HEK293 (cell line): ENCODE results near the gene PRSS1.
"Not testable (repeated sequence)": the region's sequence is repeated elsewhere in the genome, so short reads cannot be mapped to it uniquely, and the experiment has no call there.

Source experiments
- CTCF ChIA-PET: fragments of 350-600 bp; formaldehyde crosslinking; extraction: SDS; loops from one replicate; lab custom pipeline; 2021; ENCODE audit warnings: antibody characterized with exemption; lab: Yijun Ruan, JAX
- POLR2A ChIA-PET: fragments of 300-600 bp; formaldehyde crosslinking; extraction: SDS; loops from one replicate; lab custom pipeline; 2020; ENCODE audit warnings: antibody characterized with exemption, inconsistent platforms; lab: Yijun Ruan, JAX
- H3K27ac ChIP-seq: fragments of 200-500 bp; sonication (Bioruptor generic); 2 replicates; pipeline ENCODE4 v1.5.1; 2014; ENCODE audit warnings: low read depth, low read length, control low read depth, inconsistent platforms; ENCODE audit errors: extremely low read depth
- H3K36me3 ChIP-seq, 2 experiments: fragments of 200-500 bp in 1 of 2; sonication (Bioruptor generic) in 1 of 2; 1 replicate in 1 of 2; 2 replicates in 1 of 2; pipeline ENCODE4 v1.5.1; 2014 to 2017; ENCODE audit warnings: inconsistent platforms in 2 of 2, low read length in 2 of 2; ENCODE audit not compliant: control insufficient read depth in 2 of 2, insufficient read depth in 1 of 2
- H3K4me1 ChIP-seq: fragments of 200-500 bp; sonication (Bioruptor generic); 2 replicates; pipeline ENCODE4 v1.5.1; 2014; ENCODE audit warnings: mild to moderate bottlenecking, low read length, inconsistent platforms; ENCODE audit not compliant: control insufficient read depth, insufficient read depth
- H3K4me3 ChIP-seq: 2 replicates; pipeline ENCODE4 v1.5.1; 2011; ENCODE audit warnings: low read depth, mild to moderate bottlenecking, control low read depth, low read length, moderate library complexity
- H3K9me3 ChIP-seq: fragments of 200-500 bp; sonication (Bioruptor generic); 2 replicates; pipeline ENCODE4 v1.5.1; 2014; ENCODE audit warnings: low read depth, low read length, inconsistent platforms; ENCODE audit not compliant: control insufficient read depth, insufficient read depth
- BCL11B ChIP-seq: fragments of 450-650 bp; formaldehyde crosslinking; IDR thresholded peaks from 2 replicates; pipeline ENCODE4 v1.5.1; 2016; ENCODE audit warnings: low read depth, missing biosample characterization, missing genetic modification characterization
- MZF1 ChIP-seq: fragments of 450-650 bp; formaldehyde crosslinking; IDR thresholded peaks from 2 replicates; pipeline ENCODE4 v1.5.1; 2017; ENCODE audit warnings: missing biosample characterization, missing genetic modification characterization, borderline replicate concordance
- RBAK ChIP-seq: fragments of 450-650 bp; formaldehyde crosslinking; IDR thresholded peaks from 2 replicates; pipeline ENCODE4 v1.5.1; 2016; ENCODE audit warnings: missing biosample characterization, missing genetic modification characterization
- SP2 ChIP-seq: fragments of 450-650 bp; formaldehyde crosslinking; IDR thresholded peaks from 2 replicates; pipeline ENCODE4 v1.5.1; 2016; ENCODE audit warnings: missing biosample characterization, missing genetic modification characterization
- WT1 ChIP-seq: fragments of 450-650 bp; formaldehyde crosslinking; IDR thresholded peaks from 2 replicates; pipeline ENCODE4 v1.5.1; 2016; ENCODE audit warnings: missing biosample characterization, missing genetic modification characterization
- ZBTB21 ChIP-seq: fragments of 450-650 bp; formaldehyde crosslinking; IDR thresholded peaks from 2 replicates; pipeline ENCODE4 v1.5.1; 2017; ENCODE audit warnings: missing biosample characterization, missing genetic modification characterization
- ZBTB48 ChIP-seq: fragments of 450-650 bp; formaldehyde crosslinking; IDR thresholded peaks from 2 replicates; pipeline ENCODE4 v1.5.1; 2016; ENCODE audit warnings: missing biosample characterization, missing genetic modification characterization
- ZNF157 ChIP-seq: fragments of 450-650 bp; formaldehyde crosslinking; IDR thresholded peaks from 2 replicates; pipeline ENCODE4 v1.5.1; 2016; ENCODE audit warnings: missing biosample characterization, missing genetic modification characterization
- ZNF24 ChIP-seq: fragments of 450-650 bp; formaldehyde crosslinking; IDR thresholded peaks from 2 replicates; pipeline ENCODE4 v1.5.1; 2016; ENCODE audit warnings: missing biosample characterization, missing genetic modification characterization
- ZNF274 ChIP-seq, 2 experiments: fragments of 200-500 bp in 1 of 2; fragments of 450-650 bp in 1 of 2; sonication (Bioruptor generic) in 1 of 2; formaldehyde crosslinking in 1 of 2; IDR thresholded peaks; 2 replicates each; pipeline versions ENCODE4 v1.5.1 to v1.6.1; 2014 to 2016; ENCODE audit warnings: borderline replicate concordance in 1 of 2, inconsistent platforms in 1 of 2, low read length in 1 of 2, missing biosample characterization in 1 of 2, missing genetic modification characterization in 1 of 2
- ZNF37A ChIP-seq: fragments of 450-650 bp; IDR thresholded peaks from 2 replicates; pipeline ENCODE4 v1.5.1; 2018; ENCODE audit warnings: missing biosample characterization, missing genetic modification characterization
- ZNF398 ChIP-seq: fragments of 450-650 bp; formaldehyde crosslinking; IDR thresholded peaks from 2 replicates; pipeline ENCODE4 v1.5.1; 2017; ENCODE audit warnings: missing biosample characterization, missing genetic modification characterization
- ZNF473 ChIP-seq: fragments of 450-650 bp; formaldehyde crosslinking; IDR thresholded peaks from 2 replicates; pipeline ENCODE4 v1.5.1; 2017; ENCODE audit warnings: missing biosample characterization, missing genetic modification characterization
- ZNF660 ChIP-seq: fragments of 450-650 bp; IDR thresholded peaks from 2 replicates; pipeline ENCODE4 v1.5.1; 2018; ENCODE audit warnings: missing biosample characterization, mild to moderate bottlenecking, missing genetic modification characterization
- ZNF792 ChIP-seq: fragments of 450-650 bp; formaldehyde crosslinking; IDR thresholded peaks from 2 replicates; pipeline ENCODE4 v1.5.1; 2016; ENCODE audit warnings: missing biosample characterization, missing genetic modification characterization
- ZSCAN4 ChIP-seq: fragments of 450-650 bp; formaldehyde crosslinking; IDR thresholded peaks from 2 replicates; pipeline ENCODE4 v1.5.1; 2017; ENCODE audit warnings: missing biosample characterization, missing genetic modification characterization

The PRSS1 gene

DNA sequence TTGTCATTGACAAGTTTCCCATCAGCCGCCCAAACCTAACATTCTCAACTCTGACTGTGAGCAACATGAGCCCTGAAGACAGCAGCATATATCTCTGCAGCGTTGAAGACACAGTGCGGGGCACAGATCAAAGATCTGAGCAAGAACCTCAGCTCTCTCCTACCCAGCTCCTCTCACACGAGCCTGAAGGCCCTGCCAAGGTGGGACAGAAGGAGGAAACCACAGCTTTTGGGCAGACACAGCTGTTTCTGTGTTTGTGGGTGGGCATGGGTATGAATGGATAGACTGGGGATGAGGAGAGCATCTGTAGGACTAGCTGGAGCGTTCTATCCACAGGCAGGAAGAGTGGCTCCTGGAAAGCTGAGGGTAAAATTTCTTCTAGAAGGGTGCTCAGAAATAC, 8.5 kb upstream of the PRSS1 start:
- no peak overlapping the region for H3K4me3 ChIP-seq
- no peak overlapping the region for H3K27ac ChIP-seq
- H3K4me1 ChIP-seq: no peaks in the 10 kb centered on the region
- POLR2A ChIA-PET: no interaction called here
- no peaks in the 10 kb centered on the region for H3K9me3 ChIP-seq
- CTCF ChIA-PET: interaction anchor here (2.0 kb wide), 1 partner anchor 42 kb away, joined by 5 read pairs; no protein-coding TSS in a partner anchor
- TF ChIP-seq ZBTB48 (tag by site-specific recombination) (no peak), BCL11B (tag by site-specific recombination) (no peak), ZNF792 (no peak), ZNF274 (IDR thresholded peaks at IDR 0.05; ENCODE audit: low read length) (no peak), ZNF274 (tag by site-specific recombination; IDR thresholded peaks at IDR 0.05; ENCODE audit: borderline replicate concordance) (no peak), ZNF37A (tag by site-specific recombination) (no peak), ZNF157 (tag by site-specific recombination) (no peak), RBAK (tag by site-specific recombination) (no peak), ZNF24 (tag by site-specific recombination) (no peak), ZSCAN4 (tag by site-specific recombination) (no peak), ZNF660 (tag by site-specific recombination) (no peak), SP2 (tag by site-specific recombination) (no peak)
- H3K36me3 ChIP-seq: no peaks in the 10 kb centered on the region

- POLR2A ChIA-PET: not testable (repeated sequence)
Measured at GRCh38 chr7:142741932-142742331, 7.3 kb upstream of the PRSS1 start.

DNA sequence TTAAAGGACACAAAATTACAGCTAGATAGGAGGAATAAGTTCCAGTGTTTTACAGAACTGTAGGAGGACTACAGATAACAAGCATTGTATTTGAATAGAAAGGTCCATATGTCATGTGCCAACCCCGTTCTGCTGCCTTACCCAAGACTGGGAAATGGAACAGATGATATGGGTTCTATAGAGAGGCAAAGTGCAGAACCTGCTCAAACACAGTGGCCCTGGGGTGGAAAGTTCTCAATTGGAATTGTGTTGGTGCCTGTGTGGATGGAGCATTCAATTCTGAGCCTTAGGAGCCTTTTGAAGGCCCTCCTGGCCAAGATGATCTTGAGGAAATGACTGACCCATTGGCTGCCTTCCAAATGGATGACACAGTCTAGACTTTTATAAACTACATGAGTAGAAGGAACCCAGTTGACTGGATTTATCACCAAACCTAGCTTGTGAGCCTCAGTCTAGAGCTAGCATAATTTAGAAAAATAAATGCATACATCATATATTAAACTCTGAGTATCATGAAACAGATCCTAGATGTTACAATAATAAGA, 4.1 kb upstream of the PRSS1 start:
- no peaks in the 10 kb centered on the region for H3K4me1 ChIP-seq
- H3K4me3 ChIP-seq: no peak overlapping the region
- TF ChIP-seq ZNF398 (tag by site-specific recombination) (no peak), ZBTB48 (tag by site-specific recombination) (no peak), ZNF473 (tag by site-specific recombination) (no peak), WT1 (tag by site-specific recombination) (no peak)
- POLR2A ChIA-PET: no interaction called here
- no peak overlapping the region for H3K27ac ChIP-seq
- no peaks in the 10 kb centered on the region for H3K36me3 ChIP-seq
- CTCF ChIA-PET: interaction anchor here (0.6 to 0.9 kb wide), 4 partner anchors 33 to 112 kb away, joined by 3 read pairs; no protein-coding TSS in a partner anchor
- no peaks in the 10 kb centered on the region for H3K9me3 ChIP-seq

More at GRCh38 chr7:142741932-142742331, 7.3 kb upstream of the PRSS1 start:
- not testable (repeated sequence) for H3K36me3 ChIP-seq, H3K27ac ChIP-seq, H3K4me3 ChIP-seq, H3K9me3 ChIP-seq, H3K4me1 ChIP-seq
- CTCF ChIA-PET: interaction anchor here (0.8 to 2.0 kb wide), 2 partner anchors 30 to 41 kb away, joined by 4 to 5 read pairs; no protein-coding TSS in a partner anchor

GRCh38 chr7:142745745-142746144, 3.5 kb upstream of the PRSS1 start:
- ChIA-PET CTCF (interaction anchor here (0.6 kb wide), 2 partner anchors 33 to 113 kb away, joined by 3 read pairs; no protein-coding TSS in a partner anchor), POLR2A (no interaction called here)
- H3K27ac ChIP-seq: no peak overlapping the region
- no peaks in the 10 kb centered on the region for H3K36me3 ChIP-seq
- H3K4me3 ChIP-seq: no peak overlapping the region
- no peak for TF ChIP-seq ZBTB21 (tag by site-specific recombination)
- TF ChIP-seq MZF1 (tag by site-specific recombination): no peak
- no peaks in the 10 kb centered on the region for H3K9me3 ChIP-seq
- H3K4me1 ChIP-seq: no peaks in the 10 kb centered on the region
